Measurements from ENCODE around the gene UBASH3A. TPM values are rescaled to one million over a fixed set of nuclear protein-coding genes. Genes with fewer than 3 reads are reported as not detected.

UBASH3A gene
- total RNA-seq, 4 donors from 2014 or later, result 0.41 TPM; not detected in 3

- in situ Hi-C loops (cut with MboI; ENCODE audit: low sequenced_read_pairs in 4 of 4) (no loop called here), intact Hi-C loops (cut with DNase I; ENCODE audit: low total_unique reads) (loop anchor here (5.0 kb wide), 1 partner anchor 1324 kb away; the partner anchor contains the start of gene BACE2)
- H3K27ac ChIP-seq, result no peak overlapping the region
- H3K4me1 ChIP-seq, result no peaks in the 10 kb centered on the region
- no peaks in the 10 kb centered on the region for H3K9me3 ChIP-seq
- no peak for DNase-seq
- TF ChIP-seq POLR2A (IDR thresholded peaks at IDR 0.05) (no peak), CTCF (IDR thresholded peaks at IDR 0.05 in 4 of 5, conservative IDR thresholded peaks at IDR 0.05 in 1 of 5) (no peak)
- peaks cover 0 to 5% (median 0%) of the 10 kb centered on the region in 3 donors for H3K27me3 ChIP-seq
- ATAC-seq, result no peak
- H3K4me3 ChIP-seq, result no peak overlapping the region
- H3K36me3 ChIP-seq, result no peaks in the 10 kb centered on the region
Measured at GRCh38 chr21:42491328-42491727, 87.6 kb downstream of the UBASH3A start.

- in situ Hi-C loops (cut with MboI; ENCODE audit: low sequenced_read_pairs in 4 of 4) (no loop called here), intact Hi-C loops (cut with DNase I; ENCODE audit: low total_unique reads) (loop anchor here (5.0 kb wide), 1 partner anchor 1325 kb away; the partner anchor contains the start of gene BACE2)
- no peak overlapping the region for H3K4me3 ChIP-seq
- TF ChIP-seq CTCF (IDR thresholded peaks at IDR 0.05 in 4 of 5, conservative IDR thresholded peaks at IDR 0.05 in 1 of 5) (no peak), POLR2A (IDR thresholded peaks at IDR 0.05) (no peak)
- DNase-seq (no peak), ATAC-seq (no peak)
- no peaks in the 10 kb centered on the region for H3K36me3 ChIP-seq
- H3K27ac ChIP-seq, result no peak overlapping the region
- H3K27me3 ChIP-seq, result peaks cover 0 to 5% (median 0%) of the 10 kb centered on the region in 3 donors
- peaks cover 0 to 4% of the 10 kb centered on the region in 2 donors for H3K4me1 ChIP-seq
- no peaks in the 10 kb centered on the region for H3K9me3 ChIP-seq
Measured at GRCh38 chr21:42492201-42492600, 88.5 kb downstream of the UBASH3A start.

- ATAC-seq (no peak), DNase-seq (no peak)
- Histone ChIP-seq H3K9me3 (no peaks in the 10 kb centered on the region), H3K27me3 (no peaks in the 10 kb centered on the region), H3K27ac (no peak overlapping the region), H3K36me3 (no peaks in the 10 kb centered on the region), H3K4me1 (peaks cover 0 to 5% of the 10 kb centered on the region in 2 donors), H3K4me3 (no peak overlapping the region)
- intact Hi-C loops (cut with DNase I; ENCODE audit: low total_unique reads), result loop anchor here (5.0 kb wide), 1 partner anchor 1326 kb away; the partner anchor contains the start of gene BACE2
- in situ Hi-C loops (cut with MboI; ENCODE audit: low sequenced_read_pairs in 4 of 4), result no loop called here
- TF ChIP-seq CTCF (IDR thresholded peaks at IDR 0.05 in 4 of 5, conservative IDR thresholded peaks at IDR 0.05 in 1 of 5) (no peak), POLR2A (IDR thresholded peaks at IDR 0.05) (no peak)
Measured at GRCh38 chr21:42493109-42494060, 89.7 kb downstream of the UBASH3A start.

- in situ Hi-C loops (cut with MboI; ENCODE audit: low sequenced_read_pairs in 4 of 4) (no loop called here), intact Hi-C loops (cut with DNase I; ENCODE audit: low total_unique reads) (no loop called here)
- Histone ChIP-seq H3K27me3 (no peaks in the 10 kb centered on the region), H3K4me1 (peaks cover 0 to 5% of the 10 kb centered on the region in 2 donors), H3K9me3 (no peaks in the 10 kb centered on the region), H3K4me3 (no peak overlapping the region), H3K27ac (no peak overlapping the region), H3K36me3 (no peaks in the 10 kb centered on the region)
- TF ChIP-seq CTCF (IDR thresholded peaks at IDR 0.05 in 4 of 5, conservative IDR thresholded peaks at IDR 0.05 in 1 of 5), result no peak
- ATAC-seq (no peak), DNase-seq (no peak)
Measured at GRCh38 chr21:42495027-42495426, 91.3 kb downstream of the UBASH3A start.

Data from gastrocnemius medialis (tissue), 4 donors.